MCF 10A (cell line): ENCODE data around the gene COMMD1. TPM values are rescaled to one million over a fixed set of nuclear protein-coding genes. Genes with fewer than 3 reads are reported as not detected.

Experiments
- BruUV-seq: library from RNA; stranded (reverse); fragments of 400-500 nt; replicated peaks from 2 replicates; lab custom pipeline; 2021; lab: Mats Ljungman, UMichigan
- CTCF ChIA-PET: fragments of 300-600 bp; sonication (Branson Sonifier 250); formaldehyde crosslinking; extraction: SDS; loops from one replicate; lab custom pipeline; 2021; ENCODE audit warnings: antibody characterized with exemption, inconsistent platforms; lab: Yijun Ruan, JAX
- POLR2A ChIA-PET: fragments of 300-600, 350-650 bp; sonication (Branson Sonifier 250); formaldehyde crosslinking; extraction: SDS; loops from one replicate; lab custom pipeline; 2020; ENCODE audit warnings: antibody characterized with exemption, inconsistent platforms; lab: Yijun Ruan, JAX
- DNase-seq: peaks from one replicate; pipeline ENCODE4 v3.0.0-alpha.2; 2018; ENCODE audit not compliant: unreplicated experiment
- H3K27ac Mint-ChIP-seq: one replicate; pipeline ENCODE4 v1.8.0; 2022; ENCODE audit warnings: mild to moderate bottlenecking, low read depth, mixed read lengths; ENCODE audit not compliant: unreplicated experiment
- H3K27me3 Mint-ChIP-seq: one replicate; pipeline ENCODE4 v1.8.0; 2022; ENCODE audit warnings: mixed read lengths; ENCODE audit not compliant: insufficient read depth, unreplicated experiment
- H3K36me3 Mint-ChIP-seq: one replicate; pipeline ENCODE4 v1.8.0; 2022; ENCODE audit warnings: mild to moderate bottlenecking, moderate library complexity, mixed read lengths; ENCODE audit not compliant: insufficient read depth, unreplicated experiment
- H3K4me1 Mint-ChIP-seq: one replicate; pipeline ENCODE4 v1.8.0; 2022; ENCODE audit warnings: mixed read lengths; ENCODE audit not compliant: insufficient read depth, unreplicated experiment
- H3K4me3 Mint-ChIP-seq: one replicate; pipeline ENCODE4 v1.8.0; 2022; ENCODE audit warnings: mild to moderate bottlenecking, moderate library complexity, mixed read lengths; ENCODE audit not compliant: unreplicated experiment
- H3K9me3 Mint-ChIP-seq: one replicate; pipeline ENCODE4 v1.8.0; 2022; ENCODE audit warnings: mixed read lengths; ENCODE audit not compliant: unreplicated experiment
- CTCF ChIP-seq: fragments of 200-600 bp; IDR thresholded peaks from one replicate; pipeline ENCODE4 v1.8.0; 2022; ENCODE audit warnings: antibody characterized with exemption, mild to moderate bottlenecking; ENCODE audit not compliant: unreplicated experiment
- intact Hi-C: fragments of 100-400 bp; cut with micrococcal nuclease; formaldehyde crosslinking; loops from 2 replicates; pipeline ENCODE4 v1.14.1; 2022
- total RNA-seq: library from RNA; stranded (reverse); gene quantifications from 2 replicates; pipeline ENCODE4 v1.2.3, GENCODE V29; 2022

The COMMD1 gene
- total RNA-seq, 1 experiment from 2014 or later: 33.8 TPM

GRCh38 chr2:62050456-62051045 lies 145.1 kb downstream of the COMMD1 start:
- H3K27me3 Mint-ChIP-seq: no peaks in the 10 kb centered on the region
- CTCF ChIA-PET: interaction anchor here (0.6 kb wide), 1 partner anchor 63 kb away, joined by 4 read pairs; no protein-coding TSS in a partner anchor
- POLR2A ChIA-PET: no interaction called here
- no peaks in the 10 kb centered on the region for H3K36me3 Mint-ChIP-seq
- H3K27ac Mint-ChIP-seq: no peak overlapping the region
- intact Hi-C loops: no loop called here
- no peaks in the 10 kb centered on the region for H3K9me3 Mint-ChIP-seq
- no peak for DNase-seq
- TF ChIP-seq CTCF: no peak
- no peaks in the 10 kb centered on the region for H3K4me1 Mint-ChIP-seq
- BruUV-seq: no TSS peak
- no peak overlapping the region for H3K4me3 Mint-ChIP-seq

- H3K9me3 Mint-ChIP-seq: no peaks in the 10 kb centered on the region
- no peaks in the 10 kb centered on the region for H3K4me1 Mint-ChIP-seq
- no peak overlapping the region for H3K27ac Mint-ChIP-seq
- no peak for TF ChIP-seq CTCF
- intact Hi-C loops: no loop called here
- no TSS peak for BruUV-seq
- ChIA-PET POLR2A (no interaction called here), CTCF (interaction anchor here (0.6 kb wide), 1 partner anchor 83 kb away, joined by 3 read pairs; no protein-coding TSS in a partner anchor)
- no peak overlapping the region for H3K4me3 Mint-ChIP-seq
- H3K36me3 Mint-ChIP-seq: peaks cover 6% of the 10 kb centered on the region
- H3K27me3 Mint-ChIP-seq: no peaks in the 10 kb centered on the region
- DNase-seq: no peak
These were observed 148.7 kb downstream of the COMMD1 start for GRCh38 chr2:62054029-62054791.

GRCh38 chr2:62054916-62055450 lies 149.5 kb downstream of the COMMD1 start:
- Mint-ChIP-seq H3K4me1 (no peaks in the 10 kb centered on the region), H3K36me3 (peaks cover 12% of the 10 kb centered on the region), H3K27me3 (no peaks in the 10 kb centered on the region), H3K27ac (no peak overlapping the region), H3K4me3 (no peak overlapping the region), H3K9me3 (no peaks in the 10 kb centered on the region)
- TF ChIP-seq CTCF: no peak
- BruUV-seq: no TSS peak
- ChIA-PET CTCF (interaction anchor here (0.6 kb wide), 1 partner anchor 84 kb away, joined by 3 read pairs; no protein-coding TSS in a partner anchor), POLR2A (no interaction called here)
- no peak for DNase-seq
- intact Hi-C loops: no loop called here

GRCh38 chr2:62055724-62056336 lies 150.4 kb downstream of the COMMD1 start:
- BruUV-seq: no TSS peak
- H3K27me3 Mint-ChIP-seq: no peaks in the 10 kb centered on the region
- peaks cover 12% of the 10 kb centered on the region for H3K36me3 Mint-ChIP-seq
- intact Hi-C loops: no loop called here
- no peaks in the 10 kb centered on the region for H3K4me1 Mint-ChIP-seq
- no peak for TF ChIP-seq CTCF
- no peak for DNase-seq
- ChIA-PET CTCF (no interaction called here), POLR2A (no interaction called here)
- H3K27ac Mint-ChIP-seq: no peak overlapping the region
- no peaks in the 10 kb centered on the region for H3K9me3 Mint-ChIP-seq
- no peak overlapping the region for H3K4me3 Mint-ChIP-seq
